ENCODE results near the gene TMEM54. TPM values are rescaled to one million over a fixed set of nuclear protein-coding genes. Genes with fewer than 3 reads are reported as not detected.

TMEM54 gene
- total RNA-seq, 1 experiment from 2014 or later, result 17.6 TPM

GRCh38 chr1:32904797-32905196 lies 3.6 kb upstream of the TMEM54 start:
- Histone ChIP-seq H3K27ac (no peak overlapping the region), H3K27me3 (0 out of 2 replicates have a peak, but pooled peaks cover 6% of the 10 kb centered on the region), H3K36me3 (no peaks in the 10 kb centered on the region), H3K9me3 (replicated peaks) (no peaks in the 10 kb centered on the region), H3K4me3 (no peak overlapping the region), H3K4me1 (no peaks in the 10 kb centered on the region)
- no peak for DNase-seq

GRCh38 chr1:32903991-32904785 lies 3.0 kb upstream of the TMEM54 start:
- Histone ChIP-seq H3K27ac (no peak overlapping the region), H3K9me3 (replicated peaks) (no peaks in the 10 kb centered on the region), H3K36me3 (no peaks in the 10 kb centered on the region), H3K4me3 (no peak overlapping the region), H3K27me3 (0 out of 2 replicates have a peak, but pooled peaks cover 4% of the 10 kb centered on the region), H3K4me1 (no peaks in the 10 kb centered on the region)
- no peak for DNase-seq

- H3K4me3 ChIP-seq, result no peak overlapping the region
- H3K27ac ChIP-seq, result no peak overlapping the region
- H3K36me3 ChIP-seq, result no peaks in the 10 kb centered on the region
- no peaks in the 10 kb centered on the region for H3K9me3 ChIP-seq (replicated peaks)
- DNase-seq, result no peak
- no peaks in the 10 kb centered on the region for H3K27me3 ChIP-seq
- no peaks in the 10 kb centered on the region for H3K4me1 ChIP-seq
Observed at GRCh38 chr1:32902535-32902920, 1.3 kb upstream of the TMEM54 start.

- no peaks in the 10 kb centered on the region for H3K27me3 ChIP-seq
- H3K27ac ChIP-seq, result no peak overlapping the region
- H3K9me3 ChIP-seq (replicated peaks), result no peaks in the 10 kb centered on the region
- no peaks in the 10 kb centered on the region for H3K36me3 ChIP-seq
- DNase-seq, result no peak
- H3K4me3 ChIP-seq, result peak overlapping the region; percentile 61
- H3K4me1 ChIP-seq, result no peaks in the 10 kb centered on the region
Observed at GRCh38 chr1:32901823-32902534, 790 bp upstream of the TMEM54 start.

- no peaks in the 10 kb centered on the region for H3K9me3 ChIP-seq (replicated peaks)
- no peaks in the 10 kb centered on the region for H3K4me1 ChIP-seq
- H3K27me3 ChIP-seq, result no peaks in the 10 kb centered on the region
- peak in 1 of 2 experiments; percentile 20 for DNase-seq
- peak overlapping the region; percentile 61 for H3K4me3 ChIP-seq
- H3K27ac ChIP-seq, result no peak overlapping the region
- H3K36me3 ChIP-seq, result no peaks in the 10 kb centered on the region
Observed at GRCh38 chr1:32900371-32900955, 726 bp downstream of the TMEM54 start.

GRCh38 chr1:32899586-32900296 lies 1.4 kb downstream of the TMEM54 start:
- peak in 1 of 2 experiments; percentile 58 for DNase-seq
- no peaks in the 10 kb centered on the region for H3K9me3 ChIP-seq (replicated peaks)
- H3K4me3 ChIP-seq, result no peak overlapping the region
- H3K27ac ChIP-seq, result no peak overlapping the region
- H3K36me3 ChIP-seq, result no peaks in the 10 kb centered on the region
- no peaks in the 10 kb centered on the region for H3K27me3 ChIP-seq
- H3K4me1 ChIP-seq, result no peaks in the 10 kb centered on the region

GRCh38 chr1:32898958-32899357 lies 2.2 kb downstream of the TMEM54 start:
- DNase-seq, result no peak
- H3K9me3 ChIP-seq (replicated peaks), result no peaks in the 10 kb centered on the region
- H3K27me3 ChIP-seq, result no peaks in the 10 kb centered on the region
- no peak overlapping the region for H3K27ac ChIP-seq
- no peak overlapping the region for H3K4me3 ChIP-seq
- no peaks in the 10 kb centered on the region for H3K4me1 ChIP-seq
- no peaks in the 10 kb centered on the region for H3K36me3 ChIP-seq

- Histone ChIP-seq H3K4me3 (no peak overlapping the region), H3K27ac (no peak overlapping the region), H3K4me1 (no peaks in the 10 kb centered on the region), H3K36me3 (no peaks in the 10 kb centered on the region), H3K27me3 (no peaks in the 10 kb centered on the region), H3K9me3 (replicated peaks) (no peaks in the 10 kb centered on the region)
- DNase-seq, result no peak
Observed at GRCh38 chr1:32898056-32898455, 3.1 kb downstream of the TMEM54 start.

GRCh38 chr1:32897082-32898049 lies 3.8 kb downstream of the TMEM54 start:
- H3K27ac ChIP-seq, result no peak overlapping the region
- no peaks in the 10 kb centered on the region; the same call in 1 of the 2 replicates for H3K27me3 ChIP-seq
- H3K4me1 ChIP-seq, result no peaks in the 10 kb centered on the region
- H3K4me3 ChIP-seq, result no peak overlapping the region
- DNase-seq, result no peak
- H3K9me3 ChIP-seq (replicated peaks), result no peaks in the 10 kb centered on the region
- no peaks in the 10 kb centered on the region for H3K36me3 ChIP-seq

GRCh38 chr1:32896451-32896850 lies 4.7 kb downstream of the TMEM54 start:
- Histone ChIP-seq H3K9me3 (replicated peaks) (no peaks in the 10 kb centered on the region), H3K4me1 (no peaks in the 10 kb centered on the region), H3K27me3 (no peaks in the 10 kb centered on the region; the same call in 1 of the 2 replicates), H3K4me3 (no peak overlapping the region), H3K27ac (no peak overlapping the region), H3K36me3 (no peaks in the 10 kb centered on the region)
- no peak for DNase-seq

- Histone ChIP-seq H3K9me3 (replicated peaks) (no peaks in the 10 kb centered on the region), H3K36me3 (no peaks in the 10 kb centered on the region), H3K4me1 (no peaks in the 10 kb centered on the region), H3K27ac (no peak overlapping the region), H3K27me3 (no peaks in the 10 kb centered on the region; the same call in 1 of the 2 replicates), H3K4me3 (no peak overlapping the region)
- no peak for DNase-seq
Observed at GRCh38 chr1:32895325-32896215, 5.6 kb downstream of the TMEM54 start.

- no peaks in the 10 kb centered on the region; the same call in 1 of the 2 replicates for H3K27me3 ChIP-seq
Observed at GRCh38 chr1:32894681-32895080, 6.5 kb downstream of the TMEM54 start.

GRCh38 chr1:32894019-32894600 lies 7.1 kb downstream of the TMEM54 start:
- H3K27ac ChIP-seq, result no peak overlapping the region
- DNase-seq, result no peak
- H3K27me3 ChIP-seq, result no peaks in the 10 kb centered on the region; the same call in 1 of the 2 replicates
- no peaks in the 10 kb centered on the region for H3K9me3 ChIP-seq (replicated peaks)
- H3K4me1 ChIP-seq, result no peaks in the 10 kb centered on the region
- H3K36me3 ChIP-seq, result no peaks in the 10 kb centered on the region
- H3K4me3 ChIP-seq, result no peak overlapping the region

More at GRCh38 chr1:32894681-32895080, 6.5 kb downstream of the TMEM54 start:
- H3K4me1 ChIP-seq, result no peaks in the 10 kb centered on the region
- no peak overlapping the region for H3K27ac ChIP-seq
- DNase-seq, result no peak
- H3K9me3 ChIP-seq (replicated peaks), result no peaks in the 10 kb centered on the region
- H3K36me3 ChIP-seq, result no peaks in the 10 kb centered on the region
- H3K4me3 ChIP-seq, result no peak overlapping the region
